ENCODE measurements around the gene KRT31. TPM values are rescaled to one million over a fixed set of nuclear protein-coding genes. Genes with fewer than 3 reads are reported as not detected.

Gene KRT31
- total and polyA plus RNA-seq, 2 of the 13 experiments (the other 11 are each of a cell fraction or from before 2014, with no cell fraction given) = 0.05 TPM; not detected in 1

DNA sequence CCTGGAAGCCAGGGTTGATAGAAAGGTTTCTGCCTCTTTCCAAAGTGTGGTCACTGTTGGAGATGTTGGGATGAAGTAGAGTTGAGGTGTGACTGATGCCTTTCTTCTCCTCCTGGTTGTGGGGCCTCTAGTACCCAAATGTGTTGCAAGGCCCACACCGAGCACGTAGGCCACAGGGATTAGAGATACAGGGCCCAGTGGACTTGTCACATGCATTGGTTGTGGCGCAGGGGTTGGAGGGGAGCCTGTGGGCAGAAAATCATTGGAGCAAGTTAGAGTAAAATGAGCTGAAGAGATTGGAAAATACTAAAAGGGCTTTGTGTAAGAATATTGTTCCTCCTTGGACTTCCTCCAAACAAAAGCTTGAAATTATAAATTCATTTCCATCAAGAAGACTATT is 51.4 kb downstream of the KRT31 start:
- H3K36me3 ChIP-seq (replicated peaks in 1 of 2; ENCODE audit: control insufficient read depth in 1 of 2, insufficient read depth in 2 of 2, low read length in 2 of 2) = no peaks in the 10 kb centered on the region
- H3K79me2 ChIP-seq (ENCODE audit: insufficient read depth, low read length) = no peaks in the 10 kb centered on the region
- in situ Hi-C loops (cut with HindIII; ENCODE audit: extremely low pct_ligation_motif_present, low pct_unique_long_range_greater_than_20kb) (no loop called here), intact Hi-C loops (cut with micrococcal nuclease; ENCODE audit: unreplicated experiment) (no loop called here)
- no peak for FAIRE-seq
- ChIA-PET POLR2A (no interaction called here), CTCF (ENCODE audit: low intra/inter-chr PET ratio, low total read pairs) (no interaction called here)
- no peak for DNase-seq (ENCODE audit: low spot score)
- H3K4me1 ChIP-seq (ENCODE audit: insufficient read depth, low read length) = no peaks in the 10 kb centered on the region
- TF ChIP-seq SOX13 (IDR thresholded peaks at IDR 0.05) (no peak), SOX13 (CRISPR knock-in tag; conservative IDR thresholded peaks at IDR 0.05 in 1 of 2, IDR thresholded peaks at IDR 0.05 in 1 of 2) (no peak), CSRNP1 (CRISPR knock-in tag; IDR thresholded peaks at IDR 0.05) (no peak), MAFK (conservative IDR thresholded peaks at IDR 0.05 in 1 of 2, IDR thresholded peaks at IDR 0.05 in 1 of 2; ENCODE audit: low read length in 2 of 2) (no peak)
- H3K4me2 ChIP-seq (ENCODE audit: low read depth, low read length) = no peak overlapping the region
- BruUV-seq (replicated peaks) = no TSS peak
- 8% methylated on average over 3 of the region's 3 CpGs for WGBS (ENCODE audit: low lambda C conversion rate)
- no peak for ATAC-seq
- H2AFZ ChIP-seq (ENCODE audit: low read length) = no peak overlapping the region
- peaks cover 0 to 5% of the 10 kb centered on the region in 2 experiments; a peak in 3 of 5 replicates for H3K27me3 ChIP-seq (ENCODE audit: control insufficient read depth in 1 of 2, insufficient read depth in 2 of 2, low read length in 2 of 2)
- no peaks in the 10 kb centered on the region for H4K20me1 ChIP-seq (ENCODE audit: insufficient read depth, low read length)
- H3K4me3 ChIP-seq (replicated peaks in 1 of 3; ENCODE audit: insufficient read depth in 1 of 3, low read depth in 2 of 3, low read length in 3 of 3) = no peak overlapping the region
- no peak overlapping the region for H3K9ac ChIP-seq (ENCODE audit: insufficient read depth, low read depth, low read length)
- no peak overlapping the region for H3K27ac ChIP-seq (ENCODE audit: extremely low read length, insufficient read depth, low read length)
- peaks cover 11% of the 10 kb centered on the region; the same call in 1 of the 2 replicates for H3K9me3 ChIP-seq (ENCODE audit: low read length)

Other genes with a start within 250 kb of the KRT31 start
Only the 30 nearest of the 31 such genes appear.
- not detected in 2 replicates for gene KRTAP4-4, start 236.9 kb downstream of the KRT31 start, total RNA-seq (2016; rRNA removed; fragmentation: Illumina TruSeq; extraction: Trizol)
- gene KRTAP4-4, start 236.9 kb downstream of the KRT31 start, polyA plus RNA-seq (2011; rRNA removed) = not detected in 2 replicates
- not detected in 2 replicates for gene KRTAP4-3, start 229.4 kb downstream of the KRT31 start, total RNA-seq (2016; rRNA removed; fragmentation: Illumina TruSeq; extraction: Trizol)
- gene KRTAP4-3, start 229.4 kb downstream of the KRT31 start, polyA plus RNA-seq (2011; rRNA removed) = not detected in 2 replicates
- not detected in 2 replicates for gene KRTAP4-2, start 219.4 kb downstream of the KRT31 start, total RNA-seq (2016; rRNA removed; fragmentation: Illumina TruSeq; extraction: Trizol)
- gene KRTAP4-2, start 219.4 kb downstream of the KRT31 start, polyA plus RNA-seq (2011; rRNA removed) = not detected in 2 replicates
- gene KRTAP4-1, start 212.7 kb downstream of the KRT31 start, total RNA-seq (2016; rRNA removed; fragmentation: Illumina TruSeq; extraction: Trizol) = not detected in 2 replicates
- gene KRTAP4-1, start 212.7 kb downstream of the KRT31 start, polyA plus RNA-seq (2011; rRNA removed) = not detected in 2 replicates
- gene KRTAP9-1, start 207.7 kb downstream of the KRT31 start, total RNA-seq (2016; rRNA removed; fragmentation: Illumina TruSeq; extraction: Trizol) = not detected in 2 replicates
- gene KRTAP9-1, start 207.7 kb downstream of the KRT31 start, polyA plus RNA-seq (2011; rRNA removed) = not detected in 2 replicates
- not detected in 2 replicates for gene KRTAP9-2, start 171.0 kb downstream of the KRT31 start, total RNA-seq (2016; rRNA removed; fragmentation: Illumina TruSeq; extraction: Trizol)
- not detected in 2 replicates for gene KRTAP9-2, start 171.0 kb downstream of the KRT31 start, polyA plus RNA-seq (2011; rRNA removed)
- gene KRTAP9-3, start 165.2 kb downstream of the KRT31 start, total RNA-seq (2016; rRNA removed; fragmentation: Illumina TruSeq; extraction: Trizol) = not detected in 2 replicates
- gene KRTAP9-3, start 165.2 kb downstream of the KRT31 start, polyA plus RNA-seq (2011; rRNA removed) = not detected in 2 replicates
- not detected in 2 replicates for gene KRTAP9-8, start 159.6 kb downstream of the KRT31 start, total RNA-seq (2016; rRNA removed; fragmentation: Illumina TruSeq; extraction: Trizol)
- gene KRTAP9-8, start 159.6 kb downstream of the KRT31 start, polyA plus RNA-seq (2011; rRNA removed) = not detected in 2 replicates
- gene KRTAP9-4, start 147.9 kb downstream of the KRT31 start, total RNA-seq (2016; rRNA removed; fragmentation: Illumina TruSeq; extraction: Trizol) = not detected in 2 replicates
- not detected in 2 replicates for gene KRTAP9-4, start 147.9 kb downstream of the KRT31 start, polyA plus RNA-seq (2011; rRNA removed)
- gene KRTAP9-9, start 142.2 kb downstream of the KRT31 start, total RNA-seq (2016; rRNA removed; fragmentation: Illumina TruSeq; extraction: Trizol) = not detected in 2 replicates
- gene KRTAP9-9, start 142.2 kb downstream of the KRT31 start, polyA plus RNA-seq (2011; rRNA removed) = not detected in 2 replicates
- gene KRTAP9-6, start 132.2 kb downstream of the KRT31 start, total RNA-seq (2016; rRNA removed; fragmentation: Illumina TruSeq; extraction: Trizol) = not detected in 2 replicates
- not detected in 2 replicates for gene KRTAP9-6, start 132.2 kb downstream of the KRT31 start, polyA plus RNA-seq (2011; rRNA removed)
- not detected in 2 replicates for gene KRTAP9-7, start 121.9 kb downstream of the KRT31 start, total RNA-seq (2016; rRNA removed; fragmentation: Illumina TruSeq; extraction: Trizol)
- gene KRTAP9-7, start 121.9 kb downstream of the KRT31 start, polyA plus RNA-seq (2011; rRNA removed) = not detected in 2 replicates
- not detected in 2 replicates for gene KRTAP29-1, start 94.8 kb downstream of the KRT31 start, total RNA-seq (2016; rRNA removed; fragmentation: Illumina TruSeq; extraction: Trizol)
- not detected in 2 replicates for gene KRTAP29-1, start 94.8 kb downstream of the KRT31 start, polyA plus RNA-seq (2011; rRNA removed)
- not detected in 2 replicates for gene KRTAP16-1, start 88.3 kb downstream of the KRT31 start, total RNA-seq (2016; rRNA removed; fragmentation: Illumina TruSeq; extraction: Trizol)
- gene KRTAP16-1, start 88.3 kb downstream of the KRT31 start, polyA plus RNA-seq (2011; rRNA removed) = not detected in 2 replicates
- gene KRTAP17-1, start 81.9 kb downstream of the KRT31 start, total RNA-seq (2016; rRNA removed; fragmentation: Illumina TruSeq; extraction: Trizol) = not detected in 2 replicates
- gene KRTAP17-1, start 81.9 kb downstream of the KRT31 start, polyA plus RNA-seq (2011; rRNA removed) = not detected in 2 replicates
- not detected in 2 replicates for gene KRT33A, start 46.8 kb downstream of the KRT31 start, total RNA-seq (2016; rRNA removed; fragmentation: Illumina TruSeq; extraction: Trizol)
- gene KRT33A, start 46.8 kb downstream of the KRT31 start, polyA plus RNA-seq (2011; rRNA removed) = not detected in 2 replicates
- gene KRT33B, start 27.8 kb downstream of the KRT31 start, total RNA-seq (2016; rRNA removed; fragmentation: Illumina TruSeq; extraction: Trizol) = not detected in 2 replicates
- gene KRT33B, start 27.8 kb downstream of the KRT31 start, polyA plus RNA-seq (2011; rRNA removed) = not detected in 2 replicates
- gene KRT34, start 15.3 kb downstream of the KRT31 start, total RNA-seq (2016; rRNA removed; fragmentation: Illumina TruSeq; extraction: Trizol) = not detected in 2 replicates
- gene KRT34, start 15.3 kb downstream of the KRT31 start, polyA plus RNA-seq (2011; rRNA removed) = 0.05 TPM in 1 of 2 replicates, not detected in the other
- not detected in 2 replicates for gene KRT37, start 27.0 kb upstream of the KRT31 start, total RNA-seq (2016; rRNA removed; fragmentation: Illumina TruSeq; extraction: Trizol)
- gene KRT37, start 27.0 kb upstream of the KRT31 start, polyA plus RNA-seq (2011; rRNA removed) = 0.69 and 0.76 TPM in 2 replicates
- gene KRT38, start 43.4 kb upstream of the KRT31 start, total RNA-seq (2016; rRNA removed; fragmentation: Illumina TruSeq; extraction: Trizol) = not detected in 2 replicates
- not detected in 2 replicates for gene KRT38, start 43.4 kb upstream of the KRT31 start, polyA plus RNA-seq (2011; rRNA removed)
- not detected in 2 replicates for gene KRT32, start 69.8 kb upstream of the KRT31 start, total RNA-seq (2016; rRNA removed; fragmentation: Illumina TruSeq; extraction: Trizol)
- gene KRT32, start 69.8 kb upstream of the KRT31 start, polyA plus RNA-seq (2011; rRNA removed) = not detected in 2 replicates
- not detected in 2 replicates for gene KRT35, start 83.5 kb upstream of the KRT31 start, total RNA-seq (2016; rRNA removed; fragmentation: Illumina TruSeq; extraction: Trizol)
- not detected in 2 replicates for gene KRT35, start 83.5 kb upstream of the KRT31 start, polyA plus RNA-seq (2011; rRNA removed)
- not detected in 2 replicates for gene KRT36, start 92.3 kb upstream of the KRT31 start, total RNA-seq (2016; rRNA removed; fragmentation: Illumina TruSeq; extraction: Trizol)
- gene KRT36, start 92.3 kb upstream of the KRT31 start, polyA plus RNA-seq (2011; rRNA removed) = not detected in 2 replicates
- gene KRT13, start 108.0 kb upstream of the KRT31 start, total RNA-seq (2016; rRNA removed; fragmentation: Illumina TruSeq; extraction: Trizol) = not detected in 2 replicates
- 0.30 TPM in 1 of 2 replicates, not detected in the other for gene KRT13, start 108.0 kb upstream of the KRT31 start, polyA plus RNA-seq (2011; rRNA removed)
- 0.46 and 0.94 TPM in 2 replicates for gene KRT15, start 121.3 kb upstream of the KRT31 start, total RNA-seq (2016; rRNA removed; fragmentation: Illumina TruSeq; extraction: Trizol)
- gene KRT15, start 121.3 kb upstream of the KRT31 start, polyA plus RNA-seq (2011; rRNA removed) = 0.63 and 1.2 TPM in 2 replicates
- 114 and 131 TPM in 2 replicates for gene KRT19, start 130.7 kb upstream of the KRT31 start, total RNA-seq (2016; rRNA removed; fragmentation: Illumina TruSeq; extraction: Trizol)
- 142 and 154 TPM in 2 replicates for gene KRT19, start 130.7 kb upstream of the KRT31 start, polyA plus RNA-seq (2011; rRNA removed)
- gene KRT9, start 174.5 kb upstream of the KRT31 start, total RNA-seq (2016; rRNA removed; fragmentation: Illumina TruSeq; extraction: Trizol) = not detected in 2 replicates
- not detected in 2 replicates for gene KRT9, start 174.5 kb upstream of the KRT31 start, polyA plus RNA-seq (2011; rRNA removed)
- gene KRT14, start 189.3 kb upstream of the KRT31 start, total RNA-seq (2016; rRNA removed; fragmentation: Illumina TruSeq; extraction: Trizol) = not detected in 2 replicates
- 0.09 and 0.37 TPM in 2 replicates for gene KRT14, start 189.3 kb upstream of the KRT31 start, polyA plus RNA-seq (2011; rRNA removed)
- not detected in 2 replicates for gene KRT16, start 215.2 kb upstream of the KRT31 start, total RNA-seq (2016; rRNA removed; fragmentation: Illumina TruSeq; extraction: Trizol)
- gene KRT16, start 215.2 kb upstream of the KRT31 start, polyA plus RNA-seq (2011; rRNA removed) = 0.07 TPM in 1 of 2 replicates, not detected in the other
- 0.52 and 0.82 TPM in 2 replicates for gene KRT17, start 227.0 kb upstream of the KRT31 start, total RNA-seq (2016; rRNA removed; fragmentation: Illumina TruSeq; extraction: Trizol)
- 0.38 and 0.47 TPM in 2 replicates for gene KRT17, start 227.0 kb upstream of the KRT31 start, polyA plus RNA-seq (2011; rRNA removed)